CD4-positive, alpha-beta T cell (primary cell): ENCODE measurements around the gene HOXA13. TPM values are rescaled to one million over a fixed set of nuclear protein-coding genes. Genes with fewer than 3 reads are reported as not detected.

ENCODE experiments used
- ATAC-seq: fragments of 200-7000 bp; cut with Tn5 transposase; one replicate; pipeline ENCODE4 v1.10.0; 2022; ENCODE audit warnings: mild to moderate bottlenecking; ENCODE audit not compliant: poor library complexity
- CTCF ChIA-PET: fragments of 350-600 bp; sonication (Branson Sonifier 250); formaldehyde crosslinking; loops from one replicate; lab custom pipeline; 2021; ENCODE audit warnings: antibody characterized with exemption, inconsistent platforms; lab: Charles Lee
- POLR2A ChIA-PET: fragments of 350-600 bp; sonication (Branson Sonifier 250); formaldehyde crosslinking; loops from one replicate; lab custom pipeline; 2021; ENCODE audit warnings: antibody characterized with exemption, inconsistent platforms; lab: Charles Lee
- DNase-seq, 14 experiments: peaks; one replicate each; pipeline ENCODE4 v3.0.0-alpha.2; 2013 to 2020; ENCODE audit warnings: mixed read lengths in 2 of 14
- H3K27ac ChIP-seq, 2 donors: one replicate each; pipeline versions ENCODE4 v1.5.1 to v1.7.0; 2013; ENCODE audit warnings: low read length in 2 of 2, low read depth in 1 of 2, mild to moderate bottlenecking in 1 of 2
- H3K27me3 ChIP-seq, 2 experiments: 1 replicate in 1 of 2; 2 replicates in 1 of 2; pipeline versions ENCODE4 v1.6.1 to v1.7.0; 2013; ENCODE audit warnings: low read length in 2 of 2, control low read depth in 1 of 2, mild to moderate bottlenecking in 1 of 2, moderate library complexity in 1 of 2; ENCODE audit not compliant: insufficient read depth in 2 of 2, control insufficient read depth in 1 of 2
- H3K36me3 ChIP-seq: one replicate; pipeline ENCODE4 v1.6.1; 2013; ENCODE audit warnings: low read length, control low read depth; ENCODE audit not compliant: insufficient read depth
- H3K4me1 ChIP-seq: one replicate; pipeline ENCODE4 v1.6.1; 2013; ENCODE audit warnings: low read length, control low read depth; ENCODE audit not compliant: insufficient read depth
- H3K4me3 ChIP-seq: one replicate; pipeline ENCODE4 v1.5.1; 2013; ENCODE audit warnings: mild to moderate bottlenecking, low read length, moderate library complexity
- H3K9me3 ChIP-seq, 2 experiments: 1 replicate in 1 of 2; 2 replicates in 1 of 2; pipeline versions ENCODE4 v1.6.1 to v1.7.0; 2013; ENCODE audit warnings: low read length in 2 of 2, mild to moderate bottlenecking in 2 of 2, control low read depth in 1 of 2, moderate library complexity in 1 of 2; ENCODE audit not compliant: control insufficient read depth in 1 of 2, insufficient read depth in 1 of 2
- H3K27ac Mint-ChIP-seq: one replicate; pipeline ENCODE4 v1.8.0; 2020; ENCODE audit warnings: mixed read lengths
- H3K27me3 Mint-ChIP-seq: one replicate; pipeline ENCODE4 v1.8.0; 2021; ENCODE audit warnings: mixed read lengths
- H3K36me3 Mint-ChIP-seq: one replicate; pipeline ENCODE4 v1.8.0; 2021; ENCODE audit warnings: low read depth, mixed read lengths
- H3K4me1 Mint-ChIP-seq: one replicate; pipeline ENCODE4 v1.8.0; 2021; ENCODE audit warnings: low read depth, mixed read lengths
- H3K4me3 Mint-ChIP-seq: one replicate; pipeline ENCODE4 v1.8.0; 2020; ENCODE audit warnings: mild to moderate bottlenecking, mixed read lengths
- H3K9me3 Mint-ChIP-seq: one replicate; pipeline ENCODE4 v1.8.0; 2020; ENCODE audit warnings: mixed read lengths
- intact Hi-C, 2 experiments: fragments of 100-400 bp; cut with DNase I in 1 of 2; cut with micrococcal nuclease in 1 of 2; formaldehyde crosslinking; loops; one replicate each; pipeline versions ENCODE4 v1.15.1 to v1.9.0; 2023 to 2025; cut with DNase I, micrococcal nuclease
- total RNA-seq, 174 experiments: library from RNA in 2 of 174; stranded (reverse) in 2 of 174; gene quantifications; one replicate each; pipeline ENCODE4 v1.2.3 and lab custom pipeline; 2021 to 2026
- TF ChIP-seq, protein P1 (sequence below): fragments of 200-600 bp; IDR thresholded peaks from one replicate; pipeline ENCODE4 v1.8.0; 2022; ENCODE audit warnings: antibody characterized with exemption, mild to moderate bottlenecking

The HOXA13 gene
- total RNA-seq, 2 experiments from 2014 or later, result not detected

DNA sequence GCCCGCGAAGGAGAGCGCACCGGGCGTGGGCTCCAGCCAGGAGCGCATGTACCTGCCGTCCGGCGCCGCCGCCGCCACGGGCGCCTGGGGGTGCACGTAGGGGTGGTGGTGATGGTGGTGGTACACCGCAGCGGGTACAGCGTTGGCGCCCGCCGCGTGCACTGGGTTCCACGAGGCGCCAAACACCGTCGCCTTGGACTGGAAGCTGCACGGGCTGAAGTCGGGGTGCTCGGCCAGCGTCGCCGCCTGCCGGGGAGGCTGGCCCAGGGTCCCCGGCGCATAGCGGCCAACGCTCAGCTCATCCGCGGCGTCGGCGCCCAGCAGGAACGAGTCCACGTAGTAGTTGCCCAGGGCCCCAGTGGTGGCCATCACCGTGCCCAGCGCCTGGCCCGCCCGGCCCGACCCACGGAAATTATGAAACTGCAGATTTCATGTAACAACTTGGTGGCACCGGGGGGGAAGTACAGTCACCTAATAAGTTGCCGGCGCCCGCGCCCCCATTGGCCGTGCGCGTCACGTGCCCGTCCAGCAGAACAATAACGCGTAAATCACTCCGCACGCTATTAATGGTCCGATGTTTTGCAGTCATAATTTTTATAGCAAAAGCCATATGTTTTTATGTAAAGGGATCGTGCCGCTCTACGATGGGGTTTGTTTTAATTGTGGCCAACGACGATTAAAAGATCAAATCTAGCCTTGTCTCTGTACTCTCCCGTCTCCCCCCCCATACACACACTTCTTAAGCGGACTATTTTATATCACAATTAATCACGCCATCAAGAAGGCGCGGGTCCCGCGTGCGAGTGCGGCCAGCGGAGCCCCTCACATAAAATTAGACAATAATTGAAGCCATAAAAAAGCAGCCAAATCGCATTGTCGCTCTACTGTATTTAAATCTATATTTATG lies 34.5 kb downstream of the HOXA13 start, which contains the start of gene HOXA9:
TSS of gene HOXA9 (minus strand) at position 449 of the 907 bp plus-strand sequence. CDS start at position 369, 80 bp downstream.
- H3K9me3 ChIP-seq, result peaks cover 0 to 68% of the 10 kb centered on the region in 2 experiments
- Mint-ChIP-seq H3K9me3 (no peaks in the 10 kb centered on the region), H3K27ac (peak within 1 kb of the TSS; percentile 77), H3K36me3 (peaks cover 4% of the 10 kb centered on the region), H3K4me3 (peak within 1 kb of the TSS; percentile 56), H3K27me3 (peaks cover 89% of the 10 kb centered on the region), H3K4me1 (peaks cover 42% of the 10 kb centered on the region)
- POLR2A ChIA-PET, result interaction anchor here (0.7 to 1.3 kb wide), 3 partner anchors 9 to 25 kb away, joined by 3 read pairs; no protein-coding TSS in a partner anchor
- H3K27ac ChIP-seq, result no peak within 1 kb of the TSS
- H3K27me3 ChIP-seq, result peaks cover 83 to 95% of the 10 kb centered on the region in 2 experiments
- CTCF ChIA-PET, result interaction anchor here (1.3 to 2.5 kb wide), 3 partner anchors 14 to 796 kb away, joined by 4 to 9 read pairs (median 6); no protein-coding TSS in a partner anchor
- H3K36me3 ChIP-seq, result no peaks in the 10 kb centered on the region
- no peak for ATAC-seq
- H3K4me1 ChIP-seq, result peaks cover 67% of the 10 kb centered on the region
- TF ChIP-seq, protein P1, sequence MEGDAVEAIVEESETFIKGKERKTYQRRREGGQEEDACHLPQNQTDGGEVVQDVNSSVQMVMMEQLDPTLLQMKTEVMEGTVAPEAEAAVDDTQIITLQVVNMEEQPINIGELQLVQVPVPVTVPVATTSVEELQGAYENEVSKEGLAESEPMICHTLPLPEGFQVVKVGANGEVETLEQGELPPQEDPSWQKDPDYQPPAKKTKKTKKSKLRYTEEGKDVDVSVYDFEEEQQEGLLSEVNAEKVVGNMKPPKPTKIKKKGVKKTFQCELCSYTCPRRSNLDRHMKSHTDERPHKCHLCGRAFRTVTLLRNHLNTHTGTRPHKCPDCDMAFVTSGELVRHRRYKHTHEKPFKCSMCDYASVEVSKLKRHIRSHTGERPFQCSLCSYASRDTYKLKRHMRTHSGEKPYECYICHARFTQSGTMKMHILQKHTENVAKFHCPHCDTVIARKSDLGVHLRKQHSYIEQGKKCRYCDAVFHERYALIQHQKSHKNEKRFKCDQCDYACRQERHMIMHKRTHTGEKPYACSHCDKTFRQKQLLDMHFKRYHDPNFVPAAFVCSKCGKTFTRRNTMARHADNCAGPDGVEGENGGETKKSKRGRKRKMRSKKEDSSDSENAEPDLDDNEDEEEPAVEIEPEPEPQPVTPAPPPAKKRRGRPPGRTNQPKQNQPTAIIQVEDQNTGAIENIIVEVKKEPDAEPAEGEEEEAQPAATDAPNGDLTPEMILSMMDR, result no peak
- intact Hi-C loops, result loop anchor here (10.0 kb wide), 4 partner anchors 871 to 1081 kb away; partner anchors contain the start of gene SNX10 (in 1 of the 2)
- peak in 3 of 14 experiments; percentile 38 to 68 (median 67) for DNase-seq
- H3K4me3 ChIP-seq, result no peak within 1 kb of the TSS

DNA sequence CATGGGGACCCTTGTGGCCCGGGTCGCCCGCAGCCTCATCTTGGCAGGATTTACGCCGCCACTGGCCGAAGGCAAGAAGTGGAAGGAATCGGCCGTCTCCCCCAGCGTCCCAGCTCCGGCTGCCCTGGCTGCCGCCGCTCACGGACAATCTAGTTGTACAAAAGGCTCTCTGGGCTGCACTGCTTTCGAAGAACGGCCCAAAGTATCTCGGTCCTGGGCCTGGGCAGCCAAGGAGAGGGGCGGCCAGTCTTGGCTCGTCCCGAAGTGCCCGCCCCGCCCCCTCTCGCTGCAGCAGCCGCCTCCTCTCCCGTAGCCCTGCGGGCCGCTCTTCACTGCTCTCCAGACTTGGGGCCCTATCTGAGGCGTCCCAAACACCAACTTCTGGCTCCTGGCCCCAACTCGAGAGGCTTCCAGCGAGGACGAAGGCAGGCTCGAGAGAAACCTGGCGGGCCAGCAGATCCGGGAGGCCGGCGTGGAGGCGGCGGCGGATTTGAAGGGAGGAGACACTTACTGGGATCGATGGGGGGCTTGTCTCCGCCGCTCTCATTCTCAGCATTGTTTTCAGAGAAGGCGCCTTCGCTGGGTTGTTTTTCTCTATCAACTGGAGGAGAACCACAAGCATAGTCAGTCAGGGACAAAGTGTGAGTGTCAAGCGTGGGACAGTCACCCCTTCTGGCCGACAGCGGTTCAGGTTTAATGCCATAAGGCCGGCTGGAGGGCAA lies 35.4 kb downstream of the HOXA13 start:
- Histone ChIP-seq H3K27me3 (peaks cover 83 to 96% of the 10 kb centered on the region in 2 experiments), H3K9me3 (peaks cover 0 to 66% of the 10 kb centered on the region in 2 experiments), H3K4me1 (peaks cover 66% of the 10 kb centered on the region), H3K4me3 (no peak overlapping the region), H3K36me3 (no peaks in the 10 kb centered on the region), H3K27ac (no peak overlapping the region)
- ATAC-seq (no peak), DNase-seq (peak in 1 of 14 experiments; percentile 31)
- TF ChIP-seq, protein P1, result no peak
- peaks cover 47% of the 10 kb centered on the region for H3K4me1 Mint-ChIP-seq
- intact Hi-C loops, result loop anchor here (5.0 to 10.0 kb wide), 6 partner anchors 497 to 1312 kb away; partner anchors contain the start of gene SNX10 (in 1 of the 2)
- H3K4me3 Mint-ChIP-seq, result peak overlapping the region; percentile 56
- ChIA-PET CTCF (interaction anchor here (2.5 kb wide), 1 partner anchor 14 kb away, joined by 6 read pairs; no protein-coding TSS in a partner anchor), POLR2A (interaction anchor here (1.3 kb wide), 1 partner anchor 26 kb away, joined by 3 read pairs; no protein-coding TSS in a partner anchor)
- peak overlapping the region; percentile 0 for H3K27ac Mint-ChIP-seq
- H3K9me3 Mint-ChIP-seq, result no peaks in the 10 kb centered on the region
- H3K36me3 Mint-ChIP-seq, result peaks cover 4% of the 10 kb centered on the region
- H3K27me3 Mint-ChIP-seq, result peaks cover 90% of the 10 kb centered on the region

DNA sequence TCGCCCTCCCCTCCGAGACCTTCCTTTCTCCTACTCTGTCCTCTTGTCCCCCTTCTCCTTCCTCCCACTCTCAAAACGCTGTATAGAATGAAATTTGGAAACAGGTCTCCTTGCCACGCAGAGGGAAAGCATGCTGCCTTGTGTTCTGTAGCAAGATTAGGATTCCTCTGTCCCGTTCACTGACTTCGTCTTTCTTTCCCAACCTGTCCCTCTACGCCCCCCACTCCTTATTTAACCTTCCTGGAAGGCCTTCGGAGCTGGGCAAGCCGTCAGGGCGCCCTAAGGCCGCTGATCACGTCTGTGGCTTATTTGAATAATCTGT lies 35.9 kb downstream of the HOXA13 start:
- CTCF ChIA-PET, result interaction anchor here (2.2 to 3.7 kb wide), 3 partner anchors 13 to 794 kb away, joined by 6 to 22 read pairs (median 13); no protein-coding TSS in a partner anchor
- Histone ChIP-seq H3K4me1 (peaks cover 60% of the 10 kb centered on the region), H3K9me3 (peaks cover 0 to 64% of the 10 kb centered on the region in 2 experiments), H3K4me3 (no peak overlapping the region), H3K27me3 (peaks cover 85 to 96% of the 10 kb centered on the region in 2 experiments), H3K27ac (no peak overlapping the region), H3K36me3 (no peaks in the 10 kb centered on the region)
- peaks cover 93% of the 10 kb centered on the region for H3K27me3 Mint-ChIP-seq
- ATAC-seq (no peak), DNase-seq (no peak)
- intact Hi-C loops, result loop anchor here (5.0 to 10.0 kb wide), 6 partner anchors 497 to 1312 kb away; partner anchors contain the start of gene SNX10 (in 1 of the 2)
- TF ChIP-seq, protein P1, result no peak
- POLR2A ChIA-PET, result no interaction called here
- H3K27ac Mint-ChIP-seq, result peak overlapping the region; percentile 0
- peaks cover 4% of the 10 kb centered on the region for H3K36me3 Mint-ChIP-seq
- H3K4me1 Mint-ChIP-seq, result peaks cover 47% of the 10 kb centered on the region
- peak overlapping the region; percentile 1 for H3K4me3 Mint-ChIP-seq
- no peaks in the 10 kb centered on the region for H3K9me3 Mint-ChIP-seq
